SH-SY5Y (cell line): Measurements from ENCODE around the gene KLF7.

Experiments
- GATA2 ChIP-seq: IDR thresholded peaks from 2 replicates; pipeline ENCODE4 v1.6.1; 2011; ENCODE audit warnings: mild to moderate bottlenecking, low read depth, low read length
- GATA3 ChIP-seq: IDR thresholded peaks from 2 replicates; pipeline ENCODE4 v1.6.1; 2011; ENCODE audit warnings: low read depth, mild to moderate bottlenecking, low read length, moderate library complexity

- TF ChIP-seq GATA2: no peak
- TF ChIP-seq GATA3: no peak
Measured at GRCh38 chr2:207182911-207183310, 17.2 kb upstream of the KLF7 start.
